Breast epithelium (tissue), 4 donors: ENCODE measurements around the gene NSUN2. TPM values are rescaled to one million over a fixed set of nuclear protein-coding genes. Genes with fewer than 3 reads are reported as not detected.

ENCODE experiments used
- DNase-seq, 2 donors: peaks; one replicate each; pipeline ENCODE4 v3.0.0-alpha.2; 2019; ENCODE audit warnings: low spot score in 2 of 2
- H3K27ac ChIP-seq, 2 donors: fragments of 200-600 bp; sonication (generic) in 1 of 2; one replicate each; pipeline ENCODE4 v1.5.1; 2016 to 2019; ENCODE audit warnings: mild to moderate bottlenecking in 1 of 2
- H3K27me3 ChIP-seq, 2 donors: fragments of 200-600 bp; sonication (generic) in 1 of 2; one replicate each; pipeline versions ENCODE4 v1.5.1 to v1.6.0; 2017 to 2019; ENCODE audit warnings: control low read depth in 1 of 2, mild to moderate bottlenecking in 1 of 2
- H3K36me3 ChIP-seq: fragments of 200-600 bp; one replicate; pipeline ENCODE4 v1.5.1; 2019
- H3K4me1 ChIP-seq, 2 donors: fragments of 200-600 bp; sonication (generic); one replicate each; pipeline ENCODE4 v1.5.1; 2016 to 2019; ENCODE audit warnings: control low read depth in 1 of 2
- H3K4me3 ChIP-seq, 3 donors: fragments of 200-600 bp; sonication (generic); 1 replicate in 2 of 3; 2 replicates in 1 of 3; pipeline ENCODE4 v1.5.1; 2016 to 2019; ENCODE audit warnings: mild to moderate bottlenecking in 3 of 3, moderate library complexity in 2 of 3
- H3K9me3 ChIP-seq, 2 donors: fragments of 200-600 bp; sonication (generic) in 1 of 2; one replicate each; pipeline ENCODE4 v1.5.1; 2016 to 2019; ENCODE audit warnings: control low read depth in 1 of 2
- POLR2A ChIP-seq: fragments of 450-650 bp; IDR thresholded peaks from one replicate; pipeline ENCODE4 v1.6.1; 2016; ENCODE audit warnings: antibody characterized with exemption, mild to moderate bottlenecking, moderate library complexity
- POLR2AphosphoS5 ChIP-seq, 3 donors: sonication (generic); formaldehyde crosslinking; IDR thresholded peaks; one replicate each; pipeline ENCODE4 v1.6.1; 2017; ENCODE audit warnings: antibody characterized with exemption in 3 of 3
- intact Hi-C: fragments of 100-400 bp; cut with DNase I; formaldehyde crosslinking; loops from one replicate; pipeline ENCODE4 v1.15.1; 2023; ENCODE audit warnings: low total_unique reads
- total RNA-seq, 3 donors: library from RNA; depleted of rRNA; stranded (reverse); fragments of >200 nt; gene quantifications; one replicate each; pipeline ENCODE4 v1.1.0, GENCODE V29; 2016
- TF ChIP-seq, protein P1 (sequence below), 3 donors: fragments of 450-650 bp; IDR thresholded peaks; one replicate each; pipeline ENCODE4 v1.5.1; 2016 to 2017; ENCODE audit warnings: antibody characterized with exemption in 3 of 3, mild to moderate bottlenecking in 3 of 3, moderate library complexity in 3 of 3

Gene NSUN2
- total RNA-seq, 3 donors from 2014 or later = 36.8 to 58.7 (median 55.6) TPM

- Histone ChIP-seq H3K36me3 (peaks cover 12% of the 10 kb centered on the region), H3K9me3 (no peaks in the 10 kb centered on the region), H3K27me3 (no peaks in the 10 kb centered on the region), H3K4me1 (no peaks in the 10 kb centered on the region), H3K4me3 (no peak overlapping the region), H3K27ac (no peak overlapping the region)
- TF ChIP-seq, protein P1, sequence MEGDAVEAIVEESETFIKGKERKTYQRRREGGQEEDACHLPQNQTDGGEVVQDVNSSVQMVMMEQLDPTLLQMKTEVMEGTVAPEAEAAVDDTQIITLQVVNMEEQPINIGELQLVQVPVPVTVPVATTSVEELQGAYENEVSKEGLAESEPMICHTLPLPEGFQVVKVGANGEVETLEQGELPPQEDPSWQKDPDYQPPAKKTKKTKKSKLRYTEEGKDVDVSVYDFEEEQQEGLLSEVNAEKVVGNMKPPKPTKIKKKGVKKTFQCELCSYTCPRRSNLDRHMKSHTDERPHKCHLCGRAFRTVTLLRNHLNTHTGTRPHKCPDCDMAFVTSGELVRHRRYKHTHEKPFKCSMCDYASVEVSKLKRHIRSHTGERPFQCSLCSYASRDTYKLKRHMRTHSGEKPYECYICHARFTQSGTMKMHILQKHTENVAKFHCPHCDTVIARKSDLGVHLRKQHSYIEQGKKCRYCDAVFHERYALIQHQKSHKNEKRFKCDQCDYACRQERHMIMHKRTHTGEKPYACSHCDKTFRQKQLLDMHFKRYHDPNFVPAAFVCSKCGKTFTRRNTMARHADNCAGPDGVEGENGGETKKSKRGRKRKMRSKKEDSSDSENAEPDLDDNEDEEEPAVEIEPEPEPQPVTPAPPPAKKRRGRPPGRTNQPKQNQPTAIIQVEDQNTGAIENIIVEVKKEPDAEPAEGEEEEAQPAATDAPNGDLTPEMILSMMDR (IDR thresholded peaks at IDR 0.05) = no peak
- TF ChIP-seq POLR2A (no peak), POLR2AphosphoS5 (IDR thresholded peaks at IDR 0.05) (no peak)
- intact Hi-C loops = no loop called here
- no peak for DNase-seq
Measured at GRCh38 chr5:6601816-6602215, 31.0 kb downstream of the NSUN2 start.

DNA sequence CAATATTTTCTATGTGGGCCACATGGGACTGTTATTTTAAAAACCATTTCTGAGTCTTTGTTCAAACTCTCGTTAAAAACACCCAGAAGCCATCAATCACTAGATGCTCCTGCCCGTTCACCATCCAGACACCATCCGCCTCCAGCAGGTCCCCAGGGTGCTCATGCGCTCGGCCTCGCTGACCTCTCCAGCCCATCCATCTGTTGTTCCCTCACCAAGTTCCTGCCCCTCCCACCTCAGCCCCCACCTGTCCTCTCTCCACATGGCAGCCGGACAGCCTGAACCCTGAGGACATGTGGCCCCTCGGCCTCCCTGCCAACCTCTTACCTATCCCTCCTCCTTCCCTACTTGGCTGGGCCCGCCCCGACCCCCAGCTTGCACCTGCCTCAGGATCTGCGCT, 31.6 kb downstream of the NSUN2 start:
- intact Hi-C loops = no loop called here
- H3K4me3 ChIP-seq = no peak overlapping the region
- peaks cover 12% of the 10 kb centered on the region for H3K36me3 ChIP-seq
- TF ChIP-seq, protein P1 (IDR thresholded peaks at IDR 0.05) = no peak
- TF ChIP-seq POLR2AphosphoS5 (IDR thresholded peaks at IDR 0.05) (no peak), POLR2A (no peak)
- DNase-seq = no peak
- no peaks in the 10 kb centered on the region for H3K27me3 ChIP-seq
- no peak overlapping the region for H3K27ac ChIP-seq
- H3K4me1 ChIP-seq = no peaks in the 10 kb centered on the region
- no peaks in the 10 kb centered on the region for H3K9me3 ChIP-seq

- H3K4me1 ChIP-seq = no peaks in the 10 kb centered on the region
- H3K27ac ChIP-seq = no peak overlapping the region
- no peak for DNase-seq
- H3K9me3 ChIP-seq = no peaks in the 10 kb centered on the region
- intact Hi-C loops = no loop called here
- H3K27me3 ChIP-seq = no peaks in the 10 kb centered on the region
- no peak for TF ChIP-seq POLR2AphosphoS5 (IDR thresholded peaks at IDR 0.05)
- H3K36me3 ChIP-seq = peaks cover 8% of the 10 kb centered on the region
- H3K4me3 ChIP-seq = no peak overlapping the region
Measured at GRCh38 chr5:6599739-6600138, 33.1 kb downstream of the NSUN2 start.

DNA sequence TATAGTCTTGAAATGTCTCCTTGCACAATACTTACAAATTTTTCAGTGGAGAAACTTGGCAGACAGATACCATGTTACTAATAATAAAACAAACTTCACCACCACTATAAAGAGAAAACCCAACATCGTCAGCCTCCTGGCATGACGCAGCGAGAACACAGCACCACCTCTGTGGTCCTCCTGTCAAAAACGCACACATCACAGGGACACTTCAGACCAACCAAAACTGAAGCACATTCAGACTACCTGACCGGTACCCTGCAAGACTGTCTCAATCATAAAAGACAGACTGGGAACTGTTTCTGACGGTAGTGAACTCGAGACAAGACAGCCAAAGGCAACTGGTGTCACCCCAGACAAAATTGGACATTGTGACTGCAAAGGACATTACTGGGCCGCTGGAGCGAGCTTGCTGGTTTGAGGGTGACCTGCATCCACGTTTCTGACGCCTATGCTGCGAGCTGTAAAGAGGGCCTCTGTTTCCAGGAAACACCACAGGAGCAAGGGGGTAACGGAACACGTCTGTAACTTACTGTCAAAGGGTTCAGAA, 34.4 kb downstream of the NSUN2 start:
- TF ChIP-seq POLR2A = no peak
- no peak for TF ChIP-seq POLR2AphosphoS5 (IDR thresholded peaks at IDR 0.05)
- TF ChIP-seq, protein P1 (IDR thresholded peaks at IDR 0.05) = no peak
- Histone ChIP-seq H3K4me3 (no peak overlapping the region), H3K36me3 (no peaks in the 10 kb centered on the region), H3K9me3 (no peaks in the 10 kb centered on the region), H3K4me1 (no peaks in the 10 kb centered on the region), H3K27me3 (no peaks in the 10 kb centered on the region), H3K27ac (no peak overlapping the region)
- no peak for DNase-seq
- intact Hi-C loops = no loop called here

GRCh38 chr5:6597557-6597956, 35.3 kb downstream of the NSUN2 start:
- no peaks in the 10 kb centered on the region for H3K9me3 ChIP-seq
- intact Hi-C loops = no loop called here
- TF ChIP-seq, protein P1 (IDR thresholded peaks at IDR 0.05) = no peak
- no peak for TF ChIP-seq POLR2AphosphoS5 (IDR thresholded peaks at IDR 0.05)
- no peak for TF ChIP-seq POLR2A
- no peak overlapping the region for H3K27ac ChIP-seq
- H3K4me3 ChIP-seq = no peak overlapping the region
- H3K36me3 ChIP-seq = no peaks in the 10 kb centered on the region
- no peaks in the 10 kb centered on the region for H3K27me3 ChIP-seq
- DNase-seq = no peak
- H3K4me1 ChIP-seq = no peaks in the 10 kb centered on the region

DNA sequence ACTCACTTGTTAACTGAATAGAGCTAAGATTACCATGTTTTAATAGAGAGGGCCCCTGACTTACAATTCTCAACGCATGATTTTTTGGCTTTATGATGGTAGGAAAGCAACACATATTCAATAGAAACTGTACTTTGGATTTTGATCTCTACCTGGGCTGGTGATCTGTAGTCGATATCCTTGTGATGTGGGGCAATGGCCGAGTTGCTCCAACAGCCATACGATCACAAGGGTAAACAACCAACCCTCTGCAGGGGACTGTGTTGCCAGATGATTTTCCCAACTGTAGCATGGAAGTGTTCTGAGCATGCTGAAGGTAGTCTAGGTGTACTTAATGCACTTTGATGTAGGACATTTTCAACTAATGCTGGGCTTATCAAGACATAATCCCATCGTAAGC, 36.5 kb downstream of the NSUN2 start:
- TF ChIP-seq POLR2A (no peak), POLR2AphosphoS5 (IDR thresholded peaks at IDR 0.05) (no peak)
- TF ChIP-seq, protein P1 (IDR thresholded peaks at IDR 0.05) = no peak
- Histone ChIP-seq H3K9me3 (no peaks in the 10 kb centered on the region), H3K27ac (no peak overlapping the region), H3K4me1 (no peaks in the 10 kb centered on the region), H3K4me3 (no peak overlapping the region), H3K27me3 (no peaks in the 10 kb centered on the region), H3K36me3 (no peaks in the 10 kb centered on the region)
- no peak for DNase-seq
- intact Hi-C loops = no loop called here
